Measurements from ENCODE around the gene LRRC59. TPM values are rescaled to one million over a fixed set of nuclear protein-coding genes. Genes with fewer than 3 reads are reported as not detected.

The LRRC59 gene
- total RNA-seq, 1 donor from 2014 or later = 73.9 TPM

DNA sequence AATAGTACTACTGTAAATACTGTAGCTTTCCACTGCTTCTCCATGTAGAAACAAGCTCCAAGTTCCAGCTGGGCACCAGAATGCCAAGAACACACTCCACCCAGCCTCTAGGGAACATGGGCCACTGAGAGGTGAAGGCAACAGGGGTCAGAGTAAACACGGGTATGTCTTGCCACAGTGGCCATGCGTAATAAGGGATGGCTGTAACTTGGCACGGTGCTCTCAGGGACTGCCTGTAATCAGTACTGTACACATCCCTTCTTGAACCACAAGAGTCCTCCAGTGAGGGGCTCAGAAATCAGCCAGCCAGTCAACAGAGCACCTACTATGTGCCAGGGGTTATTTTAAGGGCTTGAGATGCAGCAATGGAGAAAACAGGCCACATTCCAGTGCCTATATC lies 10.8 kb downstream of the LRRC59 start:
- H3K4me3 Mint-ChIP-seq (ENCODE audit: unreplicated experiment) = no peak overlapping the region
- H3K9me3 Mint-ChIP-seq (ENCODE audit: unreplicated experiment) = no peaks in the 10 kb centered on the region
- no peak for DNase-seq
- H3K36me3 Mint-ChIP-seq (ENCODE audit: unreplicated experiment) = peaks cover 4% of the 10 kb centered on the region
- peaks cover 2% of the 10 kb centered on the region for H3K4me1 Mint-ChIP-seq (ENCODE audit: low read depth, unreplicated experiment)
- H3K27ac Mint-ChIP-seq (ENCODE audit: unreplicated experiment) = no peak overlapping the region
- TF ChIP-seq, protein P1, sequence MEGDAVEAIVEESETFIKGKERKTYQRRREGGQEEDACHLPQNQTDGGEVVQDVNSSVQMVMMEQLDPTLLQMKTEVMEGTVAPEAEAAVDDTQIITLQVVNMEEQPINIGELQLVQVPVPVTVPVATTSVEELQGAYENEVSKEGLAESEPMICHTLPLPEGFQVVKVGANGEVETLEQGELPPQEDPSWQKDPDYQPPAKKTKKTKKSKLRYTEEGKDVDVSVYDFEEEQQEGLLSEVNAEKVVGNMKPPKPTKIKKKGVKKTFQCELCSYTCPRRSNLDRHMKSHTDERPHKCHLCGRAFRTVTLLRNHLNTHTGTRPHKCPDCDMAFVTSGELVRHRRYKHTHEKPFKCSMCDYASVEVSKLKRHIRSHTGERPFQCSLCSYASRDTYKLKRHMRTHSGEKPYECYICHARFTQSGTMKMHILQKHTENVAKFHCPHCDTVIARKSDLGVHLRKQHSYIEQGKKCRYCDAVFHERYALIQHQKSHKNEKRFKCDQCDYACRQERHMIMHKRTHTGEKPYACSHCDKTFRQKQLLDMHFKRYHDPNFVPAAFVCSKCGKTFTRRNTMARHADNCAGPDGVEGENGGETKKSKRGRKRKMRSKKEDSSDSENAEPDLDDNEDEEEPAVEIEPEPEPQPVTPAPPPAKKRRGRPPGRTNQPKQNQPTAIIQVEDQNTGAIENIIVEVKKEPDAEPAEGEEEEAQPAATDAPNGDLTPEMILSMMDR (IDR thresholded peaks at IDR 0.05; ENCODE audit: partially characterized antibody, unreplicated experiment) = no peak
- H3K27me3 Mint-ChIP-seq (ENCODE audit: unreplicated experiment) = peaks cover 2% of the 10 kb centered on the region

DNA sequence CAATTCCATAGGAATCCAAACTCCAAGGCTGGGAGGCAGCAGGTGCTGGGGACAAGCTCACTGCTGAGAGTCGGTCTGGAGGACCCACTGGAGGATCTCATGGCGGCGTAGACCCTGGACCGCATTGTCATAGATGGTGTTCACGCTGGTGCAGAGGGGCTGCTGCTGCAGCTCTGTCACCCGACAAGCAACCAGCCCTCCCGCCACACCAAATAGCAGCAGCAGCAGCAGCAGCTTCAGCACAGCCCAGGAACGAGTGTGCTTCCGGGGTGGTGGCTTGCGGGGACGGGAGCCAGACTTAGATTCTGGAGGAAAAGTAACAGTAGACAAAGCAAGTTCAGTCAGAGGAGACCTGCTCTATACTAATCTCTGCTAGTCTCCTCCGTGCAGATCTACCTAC lies 14.4 kb downstream of the LRRC59 start:
- peaks cover 4% of the 10 kb centered on the region for H3K36me3 Mint-ChIP-seq (ENCODE audit: unreplicated experiment)
- DNase-seq = no peak
- H3K27ac Mint-ChIP-seq (ENCODE audit: unreplicated experiment) = no peak overlapping the region
- peaks cover 4% of the 10 kb centered on the region for H3K27me3 Mint-ChIP-seq (ENCODE audit: unreplicated experiment)
- H3K4me3 Mint-ChIP-seq (ENCODE audit: unreplicated experiment) = no peak overlapping the region
- peaks cover 1% of the 10 kb centered on the region for H3K9me3 Mint-ChIP-seq (ENCODE audit: unreplicated experiment)
- peaks cover 2% of the 10 kb centered on the region for H3K4me1 Mint-ChIP-seq (ENCODE audit: low read depth, unreplicated experiment)
- TF ChIP-seq, protein P1 (IDR thresholded peaks at IDR 0.05; ENCODE audit: partially characterized antibody, unreplicated experiment) = no peak

DNA sequence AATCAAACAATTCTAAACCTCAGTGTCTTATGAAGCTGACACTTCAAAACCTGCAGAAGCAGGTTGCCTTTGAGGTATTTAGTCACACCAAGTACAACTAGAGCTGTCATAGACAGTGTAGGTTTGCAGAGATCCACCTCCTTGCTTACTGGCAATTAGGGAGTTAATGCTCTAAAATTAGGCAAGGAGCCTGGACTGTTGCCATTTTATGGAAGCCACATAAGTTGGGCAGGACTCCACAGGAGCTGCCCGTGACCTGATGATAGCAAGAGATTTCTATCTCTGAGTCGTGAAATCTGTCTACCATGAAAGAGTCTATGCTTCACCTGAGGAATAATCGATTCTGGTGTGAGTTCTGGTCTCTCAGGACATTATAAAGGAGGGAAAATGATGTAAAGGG lies 15.4 kb downstream of the LRRC59 start:
- Mint-ChIP-seq H3K9me3 (ENCODE audit: unreplicated experiment) (peaks cover 1% of the 10 kb centered on the region), H3K36me3 (ENCODE audit: unreplicated experiment) (peaks cover 4% of the 10 kb centered on the region), H3K4me3 (ENCODE audit: unreplicated experiment) (no peak overlapping the region), H3K27me3 (ENCODE audit: unreplicated experiment) (peaks cover 4% of the 10 kb centered on the region), H3K4me1 (ENCODE audit: low read depth, unreplicated experiment) (peaks cover 2% of the 10 kb centered on the region), H3K27ac (ENCODE audit: unreplicated experiment) (no peak overlapping the region)
- TF ChIP-seq, protein P1 (IDR thresholded peaks at IDR 0.05; ENCODE audit: partially characterized antibody, unreplicated experiment) = no peak
- DNase-seq = no peak

DNA sequence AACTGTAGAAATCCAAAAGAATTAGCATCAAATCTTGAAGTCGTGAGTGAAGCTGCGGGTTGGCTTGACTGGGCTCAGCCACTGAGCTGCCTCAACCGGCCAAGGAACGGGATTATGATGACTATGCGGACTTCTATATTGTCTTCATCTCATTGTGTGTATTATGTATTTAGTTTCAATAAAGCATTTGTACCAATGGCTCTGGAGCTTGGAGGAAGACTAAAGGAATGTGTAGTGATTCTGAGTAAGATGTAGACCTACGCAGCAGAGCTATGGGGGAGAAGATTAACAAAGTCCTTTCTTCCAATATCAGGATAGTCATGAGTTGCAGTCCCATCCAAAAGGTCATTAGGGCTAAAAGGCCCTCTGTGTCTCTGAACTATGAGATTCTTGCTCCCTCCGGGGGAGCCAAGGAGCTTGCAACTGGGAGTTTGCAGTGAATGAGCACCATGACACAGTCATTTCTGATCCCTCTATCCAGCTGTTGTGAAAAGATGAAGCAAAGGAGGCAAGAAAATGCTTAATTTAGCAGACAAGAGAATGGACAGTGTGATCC lies 16.0 kb downstream of the LRRC59 start:
- TF ChIP-seq, protein P1 (IDR thresholded peaks at IDR 0.05; ENCODE audit: partially characterized antibody, unreplicated experiment) = no peak
- Mint-ChIP-seq H3K27ac (ENCODE audit: unreplicated experiment) (no peak overlapping the region), H3K4me3 (ENCODE audit: unreplicated experiment) (no peak overlapping the region), H3K9me3 (ENCODE audit: unreplicated experiment) (peaks cover 1% of the 10 kb centered on the region), H3K4me1 (ENCODE audit: low read depth, unreplicated experiment) (no peaks in the 10 kb centered on the region), H3K27me3 (ENCODE audit: unreplicated experiment) (peaks cover 4% of the 10 kb centered on the region), H3K36me3 (ENCODE audit: unreplicated experiment) (peaks cover 4% of the 10 kb centered on the region)
- no peak for DNase-seq

DNA sequence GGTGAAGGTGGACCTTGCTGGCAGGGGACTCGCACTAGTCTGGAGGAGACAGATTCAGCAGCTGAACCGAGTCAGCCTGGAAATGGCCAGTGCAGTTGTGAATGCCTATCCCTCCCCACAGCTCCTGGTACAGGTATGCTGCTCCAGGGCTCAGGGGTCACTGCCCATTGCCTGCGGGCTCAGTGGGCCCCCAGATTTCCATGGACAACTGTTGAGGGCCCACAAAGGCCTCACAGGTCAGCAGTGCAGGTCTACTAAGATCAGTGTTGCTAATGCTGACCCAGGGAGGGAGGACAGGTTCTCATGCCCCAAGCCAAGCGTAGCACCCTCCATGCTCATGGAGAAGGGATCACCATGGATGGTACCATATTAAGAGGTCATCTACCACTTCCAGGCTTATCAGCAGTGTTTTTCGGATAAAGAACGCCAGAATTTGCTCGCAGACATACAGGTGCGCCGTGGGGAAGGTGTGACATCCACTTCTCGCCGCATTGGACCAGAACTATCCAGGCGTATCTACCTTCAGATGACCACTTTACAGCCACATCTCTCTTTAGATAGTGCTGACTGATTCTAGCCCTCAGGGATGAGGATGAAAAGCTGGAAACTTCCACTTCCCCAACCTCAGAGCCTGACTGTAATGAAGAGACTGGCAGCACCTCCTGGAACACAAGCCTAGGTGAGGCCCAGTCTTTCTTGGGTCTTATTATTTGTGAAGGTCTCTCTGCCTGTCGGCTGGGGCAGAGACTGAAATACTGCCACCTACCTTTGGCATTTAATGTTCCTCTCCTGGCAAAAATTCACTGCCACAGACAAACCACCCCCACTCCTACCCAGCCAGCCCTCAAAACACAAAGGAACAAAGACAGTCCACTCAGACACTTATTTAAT lies 16.7 kb downstream of the LRRC59 start:
- peaks cover 1% of the 10 kb centered on the region for H3K9me3 Mint-ChIP-seq (ENCODE audit: unreplicated experiment)
- H3K4me1 Mint-ChIP-seq (ENCODE audit: low read depth, unreplicated experiment) = no peaks in the 10 kb centered on the region
- H3K27me3 Mint-ChIP-seq (ENCODE audit: unreplicated experiment) = peaks cover 4% of the 10 kb centered on the region
- H3K36me3 Mint-ChIP-seq (ENCODE audit: unreplicated experiment) = peaks cover 4% of the 10 kb centered on the region
- no peak overlapping the region for H3K4me3 Mint-ChIP-seq (ENCODE audit: unreplicated experiment)
- no peak for DNase-seq
- TF ChIP-seq, protein P1 (IDR thresholded peaks at IDR 0.05; ENCODE audit: partially characterized antibody, unreplicated experiment) = no peak
- H3K27ac Mint-ChIP-seq (ENCODE audit: unreplicated experiment) = no peak overlapping the region
